Hematopoietic multipotent progenitor cell treated with erythropoietin and hydrocortisone succinate and interleukin-3 and kit ligand, for 4 days (in vitro differentiated cells): ENCODE results near the gene GSE1.
A peak's percentile ranks its signal among the peaks of the same experiment; 100 is the strongest.

ENCODE experiments used
- DNase-seq: peaks from one replicate; pipeline ENCODE4 v3.0.0-alpha.2; 2015

Gene GSE1

DNA sequence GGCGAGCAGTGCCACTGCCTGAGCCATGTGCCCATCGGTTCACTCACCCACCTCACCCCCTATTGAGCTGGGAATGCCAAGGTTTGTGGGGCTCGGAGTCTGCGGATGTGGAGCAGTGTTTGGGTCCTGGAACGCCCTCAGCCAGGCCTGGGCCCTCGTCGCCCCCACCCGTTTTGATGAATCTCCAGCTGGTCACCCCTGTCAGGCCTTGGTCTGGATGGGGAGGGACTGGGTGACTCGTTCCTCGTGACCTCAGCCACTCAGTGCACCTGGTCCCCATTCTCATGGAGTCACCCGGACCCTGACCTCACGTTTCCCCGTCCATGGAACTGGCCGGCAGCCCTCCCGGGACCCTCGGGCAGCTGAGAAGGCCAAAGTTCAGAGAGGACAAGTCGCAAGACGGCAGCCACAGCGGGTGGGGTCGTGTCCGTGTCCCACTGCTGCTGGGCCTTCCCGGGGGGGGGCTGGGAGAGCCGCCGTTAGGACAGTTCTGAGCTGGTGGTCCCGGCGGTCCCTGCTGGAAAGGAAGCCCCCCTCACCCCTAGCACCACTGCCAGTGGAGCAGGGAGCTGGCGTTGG lies 23.2 kb downstream of the GSE1 start:
- DNase-seq = no peak

DNA sequence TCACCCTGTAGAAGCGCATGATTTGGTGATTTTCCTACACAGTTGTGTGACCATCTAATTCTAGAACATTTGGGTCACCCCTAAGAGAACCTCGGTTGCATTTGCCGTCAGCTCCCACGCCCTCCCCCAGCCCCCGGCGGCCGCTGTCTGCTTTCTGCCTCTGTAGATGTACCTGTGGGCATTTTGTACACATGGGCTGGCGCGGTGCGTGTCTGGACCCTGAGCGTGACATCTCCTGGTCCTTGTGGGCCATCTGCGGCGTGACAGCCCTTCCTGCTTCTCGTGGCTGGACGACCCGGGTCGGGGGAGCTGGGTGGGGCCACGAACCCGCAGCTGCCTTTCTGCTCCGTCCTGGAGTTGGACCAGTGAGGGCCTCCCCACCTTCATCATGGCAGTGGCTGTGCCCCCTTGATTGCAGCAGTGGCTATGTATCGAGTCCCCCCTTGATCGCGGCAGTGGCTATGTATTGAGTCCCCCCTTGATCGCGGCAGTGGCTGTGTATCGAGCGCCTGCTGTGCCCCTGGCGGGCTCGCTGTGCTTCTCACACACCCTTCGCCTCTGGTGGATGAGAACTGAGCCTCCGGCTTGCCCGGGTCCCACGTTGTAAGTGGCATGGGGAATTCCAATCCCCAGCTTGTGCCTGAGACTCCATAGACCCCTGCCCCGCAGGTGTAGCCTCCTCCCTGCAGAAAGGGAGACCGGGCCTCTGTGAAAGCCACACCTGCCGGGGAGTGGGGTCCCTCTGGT lies 24.1 kb downstream of the GSE1 start:
- no peak for DNase-seq

DNA sequence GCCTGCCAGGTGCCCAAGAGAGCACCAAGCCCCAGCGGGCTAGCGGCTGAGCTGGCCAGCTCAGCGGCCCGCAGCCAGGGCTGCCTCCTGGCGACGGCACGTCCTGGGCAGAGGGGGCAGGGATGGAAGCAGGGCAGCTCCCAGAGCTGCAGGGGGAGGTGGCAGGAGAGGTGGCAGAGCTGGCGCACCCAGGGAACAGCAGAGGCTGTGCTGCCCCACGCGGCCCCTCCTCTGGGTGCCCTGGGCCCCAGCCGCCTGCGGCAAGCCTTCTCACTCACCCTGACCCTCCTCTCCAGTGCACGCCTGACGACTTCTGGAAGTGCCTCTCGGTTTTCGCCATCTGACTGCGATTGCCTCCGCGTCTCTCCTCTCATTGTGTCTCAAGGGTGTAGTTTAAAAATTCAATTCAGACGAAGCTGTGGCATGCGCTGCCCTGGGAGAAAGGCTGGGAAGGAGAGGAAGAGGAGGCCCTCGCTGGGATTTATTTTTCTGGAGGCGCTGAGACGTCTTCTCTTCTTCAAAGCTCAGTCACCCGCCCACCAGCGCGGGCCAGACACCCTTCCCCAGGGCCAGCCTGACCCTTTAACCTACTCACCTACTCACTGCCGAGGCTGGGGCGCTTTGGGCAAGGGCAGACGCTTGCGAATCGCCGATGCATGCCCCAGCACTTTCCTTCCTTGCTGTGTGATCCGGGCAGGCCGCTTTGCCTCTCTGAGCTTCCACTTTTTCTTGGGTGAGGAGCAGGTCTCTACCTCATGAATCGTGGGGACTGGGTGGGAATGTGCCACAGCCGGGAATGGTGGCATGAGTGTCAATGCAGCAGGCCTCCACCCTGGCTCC lies 24.9 kb downstream of the GSE1 start:
- no peak for DNase-seq

DNA sequence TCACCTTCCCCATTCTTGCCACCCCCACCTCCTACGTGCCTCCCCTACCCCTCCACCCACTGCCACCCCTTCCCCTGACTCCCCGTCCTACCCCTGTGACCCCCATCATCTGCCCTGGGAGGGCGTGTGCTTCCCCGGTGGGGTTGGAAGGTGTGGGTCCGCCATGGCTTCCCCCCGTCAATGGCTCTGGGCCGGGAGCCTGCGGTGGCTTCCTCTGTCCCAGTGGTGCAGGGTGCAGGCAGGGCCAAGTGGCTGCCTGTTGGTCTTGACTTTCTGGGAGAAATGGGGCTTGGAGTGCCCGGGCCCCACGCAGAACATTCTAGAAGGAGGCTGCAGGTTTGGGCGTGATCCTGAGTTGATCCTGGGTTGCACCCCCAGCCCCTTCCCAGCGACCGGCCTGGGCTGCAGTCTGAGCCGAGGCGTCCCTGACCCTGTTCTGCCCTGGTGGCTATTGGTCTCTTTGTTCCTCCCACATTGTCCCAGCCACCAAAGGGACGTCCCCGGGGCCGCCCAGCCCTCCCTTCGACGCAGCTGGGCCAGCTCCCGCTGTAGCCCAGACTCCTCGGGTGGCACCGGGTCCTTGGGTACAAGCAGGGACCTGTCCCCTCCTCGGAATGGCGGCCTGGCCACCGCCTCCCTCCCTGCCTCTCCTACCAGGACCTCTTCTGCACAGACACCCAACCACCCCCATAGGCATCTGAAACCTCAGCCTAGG lies 25.7 kb downstream of the GSE1 start:
- no peak for DNase-seq

DNA sequence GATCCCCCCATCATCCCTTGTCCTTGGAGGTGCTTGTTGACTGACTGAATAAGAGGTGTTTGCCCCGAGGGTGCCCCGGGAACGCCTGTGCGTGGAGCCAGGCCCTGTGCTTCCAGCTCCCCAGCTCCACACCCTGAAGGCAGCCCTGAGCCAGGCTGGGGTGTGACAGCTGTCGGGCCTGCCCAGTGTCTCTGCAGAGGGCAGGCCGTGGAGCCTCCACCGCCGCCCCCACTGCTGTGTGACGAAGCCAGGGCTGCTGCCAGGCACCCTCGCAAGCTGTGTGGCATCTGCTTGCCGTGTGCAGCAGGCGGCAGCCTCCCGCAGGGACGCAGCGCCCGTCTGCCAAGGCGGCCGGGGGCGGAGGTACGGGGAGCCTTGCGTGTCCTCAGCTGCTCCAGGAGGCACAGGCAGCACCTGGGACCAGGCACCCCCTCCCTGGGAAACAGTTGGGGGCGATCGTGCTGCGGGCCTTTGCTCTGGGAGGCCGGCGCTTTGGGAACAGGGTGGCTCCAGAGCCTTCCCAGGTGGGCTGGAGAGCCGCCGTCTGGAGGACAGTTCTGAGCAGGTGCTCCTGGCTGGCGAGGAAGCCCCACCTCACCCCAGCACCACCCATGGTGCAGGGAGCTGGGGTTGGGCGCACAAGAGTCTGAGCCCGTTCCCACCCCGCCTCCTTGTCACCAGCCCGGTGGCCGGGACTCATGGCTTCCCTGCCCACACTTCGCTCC lies 26.6 kb downstream of the GSE1 start:
- no peak for DNase-seq

DNA sequence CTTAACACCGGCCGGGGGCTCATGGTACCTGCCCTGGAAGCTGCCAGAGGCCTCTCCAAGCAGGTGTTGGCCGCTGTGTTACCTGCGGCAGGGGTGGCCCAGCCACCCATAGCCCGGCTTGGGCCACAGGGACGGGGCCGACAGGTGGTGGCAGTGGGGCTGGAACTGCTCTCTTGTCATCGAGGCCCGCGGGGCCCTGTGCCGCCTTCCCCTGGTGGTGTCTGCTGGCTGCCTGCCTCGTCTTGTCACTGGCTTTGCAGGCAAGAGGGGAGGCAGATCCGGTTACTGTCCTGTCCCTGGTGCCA lies 27.1 kb downstream of the GSE1 start:
- DNase-seq = no peak

DNA sequence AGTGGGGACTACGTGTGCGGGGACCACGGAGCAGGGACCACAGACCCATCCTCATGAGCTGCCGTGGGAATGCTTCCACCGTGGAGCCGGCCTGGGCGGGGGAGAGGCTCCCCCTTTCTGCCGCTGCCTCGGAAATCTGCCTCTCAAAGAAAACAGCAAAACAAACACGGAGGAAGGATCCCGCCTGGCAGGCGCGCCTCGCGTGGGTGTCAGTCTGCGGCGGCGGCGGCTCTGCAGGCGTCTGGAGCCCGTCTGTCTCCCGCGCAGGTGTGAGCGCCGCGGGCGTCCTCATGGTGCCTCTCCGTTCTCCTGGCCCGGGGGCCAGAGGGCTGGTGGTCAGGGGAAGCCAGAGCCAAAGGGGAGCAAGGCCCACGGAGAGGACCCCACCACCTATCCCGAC lies 27.5 kb downstream of the GSE1 start:
- no peak for DNase-seq

DNA sequence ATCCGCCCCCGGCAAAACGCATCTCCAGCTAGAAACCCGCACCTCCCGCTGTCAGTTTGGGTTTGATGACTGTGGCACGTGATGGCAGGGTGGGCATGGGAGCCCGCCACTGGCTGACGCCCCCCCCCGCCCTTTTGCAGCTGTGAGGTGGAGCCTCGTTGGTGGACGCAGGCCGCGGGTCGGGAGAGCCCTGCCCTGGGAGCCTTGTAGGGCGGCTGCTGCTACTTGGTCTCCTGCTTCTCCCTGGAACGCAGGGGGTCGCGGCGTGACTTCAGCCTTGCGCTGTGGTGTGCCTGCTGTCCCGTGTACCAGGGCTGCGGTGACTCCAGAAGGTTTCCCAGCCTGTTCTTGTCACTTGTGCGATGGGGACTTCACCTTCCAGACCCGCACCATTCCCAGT lies 28.2 kb downstream of the GSE1 start:
- DNase-seq = no peak

DNA sequence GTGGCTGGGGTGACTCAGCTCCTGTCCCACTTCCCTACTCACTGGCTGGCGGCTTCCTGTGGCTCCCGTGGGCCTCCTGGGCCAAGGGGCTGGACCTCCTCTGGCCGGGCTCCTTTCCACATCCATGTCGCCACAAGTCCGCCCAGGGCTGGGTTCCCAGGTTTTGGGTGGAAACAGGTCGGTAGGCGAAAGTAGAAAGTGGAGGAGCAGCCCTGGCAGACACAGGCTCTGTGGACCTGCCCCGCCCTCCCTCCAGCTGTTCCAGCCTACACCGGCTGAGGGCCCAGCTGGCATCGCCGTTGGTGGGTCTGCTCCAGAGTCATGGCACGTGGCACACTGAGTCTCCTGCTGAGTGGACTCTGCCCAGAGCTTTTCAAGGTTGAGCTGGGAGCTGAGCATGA lies 28.7 kb downstream of the GSE1 start:
- DNase-seq = peak; percentile 37

DNA sequence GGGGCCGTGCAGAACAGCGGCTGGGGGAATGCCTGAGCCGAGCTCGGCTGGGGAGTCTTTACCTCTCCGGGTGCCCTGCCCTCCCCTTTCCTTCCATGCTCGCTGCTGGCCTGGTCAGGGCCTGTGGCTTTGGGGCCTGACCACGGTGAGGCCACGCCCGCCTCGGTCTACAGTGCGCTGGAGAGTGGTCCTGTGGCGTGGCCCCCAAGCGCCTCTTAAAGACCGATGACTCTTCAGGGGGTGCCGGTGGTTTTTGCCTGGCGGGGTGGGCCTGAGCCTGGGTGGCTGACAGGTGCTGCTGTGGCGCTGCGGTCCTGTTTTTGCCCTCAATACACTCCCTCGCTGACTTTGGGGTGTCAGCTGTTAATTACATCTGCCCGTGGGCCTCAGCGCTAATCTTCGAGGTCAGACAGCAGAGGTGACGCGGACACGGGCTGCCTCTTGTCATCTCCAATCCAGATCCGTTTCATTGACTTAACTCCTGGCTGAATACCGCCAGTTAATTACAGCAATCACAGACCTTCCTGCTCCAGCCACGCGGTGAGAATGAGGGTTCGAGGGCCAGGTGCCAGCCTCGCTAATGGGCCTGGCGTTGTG lies 29.7 kb downstream of the GSE1 start:
- DNase-seq = peak; percentile 64

DNA sequence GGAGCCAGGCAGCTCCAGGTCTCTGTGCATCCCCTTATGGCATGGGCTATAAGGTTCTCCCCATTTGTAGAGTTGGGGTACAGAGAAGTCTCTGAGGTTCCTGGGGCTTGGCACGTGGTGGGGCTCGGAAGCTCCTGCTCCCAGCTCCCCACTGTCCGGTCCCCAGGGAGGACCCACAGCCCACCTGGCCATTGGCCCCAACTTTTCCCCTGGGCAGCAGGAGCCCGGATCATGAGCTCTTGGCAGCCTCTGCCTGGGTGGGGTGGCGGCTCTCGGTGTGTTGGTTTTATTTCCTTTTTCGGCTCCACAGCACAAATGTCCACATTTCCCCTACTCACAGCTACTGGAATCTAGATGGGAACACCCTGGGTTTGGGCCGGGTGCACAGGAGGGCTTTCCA lies 30.5 kb downstream of the GSE1 start:
- no peak for DNase-seq

DNA sequence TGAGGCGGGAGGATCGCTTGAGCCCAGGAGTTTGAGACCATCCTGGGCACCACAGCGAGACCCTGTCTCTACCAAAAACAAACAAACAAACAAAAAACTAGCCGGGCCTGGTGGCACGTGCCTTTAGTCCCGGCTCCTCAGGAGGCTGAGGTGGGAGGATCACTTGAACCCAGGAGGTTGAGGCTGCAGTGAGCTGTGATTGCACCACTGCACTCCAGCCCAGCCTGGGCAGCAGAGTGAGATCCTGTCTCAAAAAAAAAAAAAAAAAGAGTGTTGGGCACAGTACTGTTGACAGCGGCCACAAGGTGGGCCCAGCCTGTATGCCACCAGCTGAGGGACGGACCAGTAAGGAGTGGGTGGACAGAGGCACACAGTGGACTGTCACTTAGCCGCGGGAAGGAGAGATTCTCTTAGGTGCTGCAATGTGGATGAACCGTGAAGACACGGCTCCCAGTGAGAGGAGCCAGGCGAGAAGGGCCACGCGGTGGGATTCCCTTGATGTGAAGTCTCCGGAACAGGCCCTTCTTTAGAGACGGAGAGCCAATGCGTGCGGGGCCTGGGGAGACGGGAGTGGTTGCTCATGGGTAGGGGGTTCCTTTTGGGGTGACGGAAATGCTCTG lies 31.1 kb downstream of the GSE1 start:
- no peak for DNase-seq

DNA sequence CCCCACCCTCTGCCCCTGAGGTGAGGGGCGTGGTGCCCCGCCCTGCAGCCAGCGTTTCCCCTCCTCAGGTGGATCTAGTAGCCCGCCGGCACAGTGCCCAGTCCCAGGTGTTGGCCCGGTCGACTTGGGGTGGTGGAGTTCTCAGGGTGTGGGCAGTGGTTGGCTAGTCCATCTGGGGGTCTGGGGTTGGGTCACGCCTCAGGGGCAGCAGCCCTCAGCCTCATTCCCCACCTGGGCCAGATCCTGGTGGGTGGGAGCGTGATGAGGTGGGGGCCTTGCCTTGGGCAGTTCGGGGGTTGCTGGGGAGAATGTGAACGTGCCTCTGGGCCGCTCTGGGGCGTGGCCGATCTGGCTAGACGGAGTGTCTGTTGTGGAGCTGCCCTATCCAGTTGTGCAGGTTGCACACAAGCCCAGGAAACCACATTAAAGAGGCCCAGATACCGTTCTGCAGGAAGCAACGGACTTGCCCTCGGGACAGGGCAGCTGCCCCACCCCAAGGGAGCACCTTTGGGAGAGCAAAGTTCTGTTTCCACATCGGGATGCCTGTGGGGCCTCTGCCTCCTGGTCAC lies 32.0 kb downstream of the GSE1 start:
- DNase-seq = peak; percentile 68

DNA sequence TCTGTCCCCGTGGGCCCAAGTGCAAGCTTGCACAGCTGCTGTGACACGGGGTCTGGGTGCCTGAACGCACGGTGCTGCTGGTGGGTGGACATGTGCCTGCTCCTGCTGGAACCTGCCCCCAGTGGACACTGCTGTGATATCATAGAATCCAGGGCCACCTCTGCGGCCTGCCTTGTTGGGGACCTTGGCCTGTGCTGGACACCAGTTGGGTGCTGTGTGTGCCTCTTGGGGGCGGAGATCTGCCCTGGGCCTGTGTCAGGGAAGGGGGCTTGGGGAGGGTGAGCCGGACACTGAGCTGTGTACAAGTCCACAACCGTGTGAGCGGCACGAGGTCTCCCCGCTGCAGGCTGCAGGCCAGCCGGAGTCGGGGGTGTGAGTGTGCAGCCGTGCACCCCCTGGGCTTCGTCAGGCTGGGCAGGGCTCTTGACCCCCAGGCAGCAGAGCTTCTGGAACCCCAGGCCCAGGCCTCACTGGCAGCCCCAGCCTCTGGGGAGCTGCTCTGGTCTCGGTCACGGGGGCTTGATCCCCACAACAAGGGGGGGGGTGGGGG lies 33.3 kb downstream of the GSE1 start:
- DNase-seq = no peak

DNA sequence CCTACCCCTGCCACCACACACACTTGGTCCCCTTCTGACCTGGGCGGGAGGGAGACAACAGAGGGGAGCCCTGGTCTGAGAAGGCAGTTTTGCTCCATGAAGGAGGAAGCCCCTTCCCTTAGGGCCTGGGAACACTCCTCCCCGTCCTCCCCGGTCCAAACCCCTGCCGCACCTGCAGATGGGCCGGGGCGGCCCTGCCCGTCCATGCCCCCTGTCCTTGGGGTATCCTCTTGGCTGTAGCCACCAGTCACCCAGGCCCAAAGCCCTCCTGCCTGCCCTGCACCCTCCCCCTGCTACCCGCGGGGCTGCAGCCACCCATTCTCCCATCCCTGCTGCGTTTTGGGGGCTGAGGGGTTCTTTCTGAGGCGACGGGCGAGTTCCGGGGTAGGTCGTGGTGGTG lies 33.9 kb downstream of the GSE1 start:
- no peak for DNase-seq

DNA sequence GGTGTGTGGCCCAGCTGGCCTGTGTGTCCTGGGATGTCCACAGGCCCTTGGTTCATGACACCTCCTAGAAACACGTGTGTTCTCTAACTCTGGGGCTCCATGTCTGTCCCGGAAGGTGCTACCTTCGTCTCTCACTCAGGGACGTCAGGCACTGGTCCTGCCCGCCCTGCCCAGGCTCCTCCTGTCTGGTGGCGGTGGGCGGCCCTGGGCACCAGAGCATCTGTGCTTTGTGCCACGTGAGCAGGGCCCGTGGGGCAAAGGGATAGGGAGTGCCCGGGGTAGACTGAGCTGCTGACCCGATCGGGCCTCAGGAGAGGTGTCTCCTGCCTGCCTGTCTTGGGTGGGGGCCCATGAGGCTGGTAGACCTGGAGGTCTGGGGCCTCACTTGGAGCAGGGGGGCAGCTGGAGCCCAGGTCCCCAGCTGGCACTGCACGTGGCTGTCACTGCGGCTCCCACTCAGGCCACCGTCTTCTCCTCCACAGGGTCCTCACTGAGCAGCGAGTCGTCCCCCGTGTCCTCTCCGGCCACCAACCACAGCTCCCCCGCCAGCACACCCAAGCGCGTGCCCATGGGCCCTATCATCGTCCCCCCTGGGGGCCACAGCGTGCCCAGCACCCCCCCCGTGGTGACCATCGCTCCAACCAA lies 35.1 kb downstream of the GSE1 start:
- no peak for DNase-seq

DNA sequence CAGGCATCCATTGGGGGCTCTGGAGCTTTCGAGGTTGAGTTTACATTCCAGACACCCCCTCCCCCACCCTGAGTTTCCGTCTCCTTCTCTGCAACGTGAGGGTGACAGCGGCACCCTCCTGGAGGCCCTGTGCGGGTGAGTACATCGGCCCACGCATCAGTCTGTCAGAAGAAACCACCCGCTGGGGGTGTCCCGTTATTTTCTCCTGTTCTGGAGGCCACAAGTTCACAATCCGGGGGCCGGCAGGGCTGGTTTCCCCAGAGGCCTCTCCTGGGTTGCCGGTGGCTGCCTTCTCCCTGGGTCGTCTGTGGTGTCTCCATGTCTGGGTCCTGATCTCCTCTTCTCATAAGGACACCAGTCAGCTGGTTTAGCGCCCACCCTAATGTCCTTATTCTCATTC lies 35.7 kb downstream of the GSE1 start:
- no peak for DNase-seq

DNA sequence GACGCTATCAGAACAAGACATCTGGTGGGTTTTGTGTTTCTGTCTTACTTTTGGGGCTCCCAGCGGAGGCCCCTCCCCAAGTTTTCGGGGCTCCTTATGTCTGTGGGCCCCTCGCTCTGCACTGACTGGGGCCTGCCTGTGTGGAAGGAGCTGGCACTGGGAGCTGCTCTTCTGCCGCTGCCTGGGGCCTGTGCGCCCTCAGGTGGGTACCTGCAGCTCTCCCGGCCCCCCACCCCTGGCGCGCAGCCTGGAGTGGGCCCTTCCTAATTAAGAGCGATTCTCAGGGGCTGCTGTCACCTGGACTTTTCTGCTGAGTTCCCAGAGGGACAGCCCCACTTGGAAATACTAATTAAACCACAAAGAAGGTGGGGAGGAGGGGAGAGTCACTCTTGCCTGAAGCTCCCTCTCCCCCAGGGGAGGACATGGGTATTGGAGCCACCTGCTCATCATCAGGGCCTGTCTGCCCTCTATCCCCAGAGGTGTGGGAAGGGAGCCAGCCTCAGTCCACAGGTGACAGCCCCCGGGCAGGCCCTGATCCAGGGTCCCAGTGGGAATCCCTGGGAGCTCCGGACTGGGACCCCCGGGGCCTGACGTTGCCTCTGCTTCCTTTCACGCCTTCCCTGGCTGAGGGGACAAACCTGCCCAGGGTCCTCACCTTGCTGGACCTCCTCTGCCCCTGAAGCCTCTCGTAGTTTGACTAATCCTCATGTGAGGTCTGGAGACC lies 36.5 kb downstream of the GSE1 start:
- no peak for DNase-seq

DNA sequence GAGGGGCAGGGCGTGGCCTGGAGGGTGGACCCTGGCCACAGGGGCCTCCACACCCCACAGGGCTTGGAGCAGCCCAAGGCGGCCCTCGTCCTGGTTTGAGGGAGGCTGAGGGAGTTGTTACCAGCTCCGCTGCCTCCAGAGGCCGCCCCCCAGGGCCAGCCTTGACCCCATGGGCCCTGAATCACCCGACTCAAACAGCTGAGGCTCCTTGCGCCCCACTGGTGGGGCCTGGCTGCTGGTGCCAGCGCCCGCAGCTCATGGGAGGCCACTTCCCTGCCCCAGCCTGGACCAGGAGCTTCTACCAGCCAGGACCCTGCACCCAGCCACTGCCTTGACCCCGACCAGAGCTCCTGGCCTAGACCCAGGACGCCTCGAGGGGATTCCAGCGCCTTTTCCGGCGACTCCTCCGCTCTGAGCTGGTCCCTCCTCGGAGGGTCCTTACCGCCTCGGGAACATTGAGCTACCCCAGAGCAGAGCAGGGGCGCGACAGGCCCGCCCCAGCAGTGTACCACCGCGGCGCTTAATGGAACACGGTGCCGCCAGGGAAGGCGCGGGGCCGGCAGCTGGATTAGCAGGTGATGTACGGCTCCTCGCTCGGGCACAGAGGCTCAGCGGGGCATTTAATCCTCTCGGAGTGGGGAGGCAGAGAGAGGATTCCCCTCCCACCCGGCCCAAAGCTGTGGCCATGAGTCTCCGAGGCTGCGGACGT lies 37.2 kb downstream of the GSE1 start:
- no peak for DNase-seq
